Loucy (cell line): ENCODE results near the gene LRRTM4.

Experiments used
- EZH2phosphoT487 ChIP-seq: fragments of 200-600 bp; IDR thresholded peaks from 2 replicates; pipeline ENCODE4 v1.6.1; 2018; ENCODE audit warnings: antibody characterized with exemption, mild to moderate bottlenecking, moderate library complexity, borderline replicate concordance
- TF ChIP-seq, protein P1 (sequence below): fragments of 200-600 bp; sonication (generic); conservative IDR thresholded peaks from 2 replicates; pipeline ENCODE4 v1.5.1; 2014; ENCODE audit warnings: mild to moderate bottlenecking, antibody characterized with exemption, low read length

DNA sequence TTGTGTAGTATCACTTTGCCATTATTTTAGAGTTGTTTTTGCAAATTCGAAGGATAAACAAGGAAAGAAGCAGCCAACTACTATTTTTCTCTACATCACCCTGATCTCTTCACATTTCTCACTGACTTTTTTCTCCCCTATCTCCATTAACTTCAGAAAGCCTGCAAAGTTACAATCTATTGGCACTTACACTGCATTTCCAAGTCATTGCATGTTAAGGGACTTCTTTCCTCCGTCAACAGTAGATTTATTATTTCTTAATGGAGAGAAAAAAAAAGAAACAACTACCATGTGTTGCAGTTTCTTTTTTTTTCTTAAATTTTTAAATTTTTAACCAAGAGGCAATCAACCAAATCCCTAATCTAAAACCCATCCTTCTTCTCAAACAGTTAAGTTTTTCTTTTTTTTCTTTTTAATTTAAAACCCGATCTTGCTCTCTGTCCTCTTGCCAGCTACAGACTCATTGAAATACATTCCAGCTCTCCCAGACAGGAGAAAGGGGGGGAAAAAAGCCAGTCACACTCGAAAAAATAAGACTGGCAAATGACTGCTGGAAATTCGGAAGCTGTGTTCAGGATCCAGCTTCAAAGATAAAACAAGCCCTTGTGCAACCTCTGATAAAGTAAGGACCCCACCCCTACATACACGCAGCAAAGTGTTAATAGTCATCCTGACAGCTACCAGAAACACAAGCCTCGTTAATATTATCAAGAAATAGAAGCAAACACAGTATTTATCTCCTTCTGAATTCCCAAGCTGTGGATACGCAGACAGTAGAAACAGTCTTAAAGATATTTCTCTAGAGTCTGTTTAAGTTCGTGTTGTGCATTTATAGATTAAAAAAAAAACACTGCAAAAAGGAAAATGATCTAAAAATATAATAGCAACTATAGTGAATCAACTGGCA, 1.3 kb downstream of the LRRTM4 start:
- TF ChIP-seq, protein P1, sequence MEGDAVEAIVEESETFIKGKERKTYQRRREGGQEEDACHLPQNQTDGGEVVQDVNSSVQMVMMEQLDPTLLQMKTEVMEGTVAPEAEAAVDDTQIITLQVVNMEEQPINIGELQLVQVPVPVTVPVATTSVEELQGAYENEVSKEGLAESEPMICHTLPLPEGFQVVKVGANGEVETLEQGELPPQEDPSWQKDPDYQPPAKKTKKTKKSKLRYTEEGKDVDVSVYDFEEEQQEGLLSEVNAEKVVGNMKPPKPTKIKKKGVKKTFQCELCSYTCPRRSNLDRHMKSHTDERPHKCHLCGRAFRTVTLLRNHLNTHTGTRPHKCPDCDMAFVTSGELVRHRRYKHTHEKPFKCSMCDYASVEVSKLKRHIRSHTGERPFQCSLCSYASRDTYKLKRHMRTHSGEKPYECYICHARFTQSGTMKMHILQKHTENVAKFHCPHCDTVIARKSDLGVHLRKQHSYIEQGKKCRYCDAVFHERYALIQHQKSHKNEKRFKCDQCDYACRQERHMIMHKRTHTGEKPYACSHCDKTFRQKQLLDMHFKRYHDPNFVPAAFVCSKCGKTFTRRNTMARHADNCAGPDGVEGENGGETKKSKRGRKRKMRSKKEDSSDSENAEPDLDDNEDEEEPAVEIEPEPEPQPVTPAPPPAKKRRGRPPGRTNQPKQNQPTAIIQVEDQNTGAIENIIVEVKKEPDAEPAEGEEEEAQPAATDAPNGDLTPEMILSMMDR = no peak
- TF ChIP-seq EZH2phosphoT487 = no peak
